ENCODE results near the gene FHIP1B. TPM values are rescaled to one million over a fixed set of nuclear protein-coding genes. Genes with fewer than 3 reads are reported as not detected.

The FHIP1B gene
- total RNA-seq = 10 to 100 TPM; 19.2 to 43.2 (median 31.3) TPM

- no peak for TF ChIP-seq CTCF (IDR thresholded peaks at IDR 0.05; ENCODE audit: low read depth)
Observed at GRCh38 chr11:6234387-6235107, at the start of gene FHIP1B. FHIP1B (minus strand) TSS chr11:6234636; CDS start chr11:6224516, 10,120 bp downstream.

- TF ChIP-seq CTCF (IDR thresholded peaks at IDR 0.05; ENCODE audit: low read depth) = no peak
Observed at GRCh38 chr11:6283453-6284023, 49.1 kb upstream of the FHIP1B start.

- TF ChIP-seq CTCF (IDR thresholded peaks at IDR 0.05; ENCODE audit: low read depth) = no peak
Observed at GRCh38 chr11:6273188-6273587, 38.8 kb upstream of the FHIP1B start.

- no peak for TF ChIP-seq CTCF (IDR thresholded peaks at IDR 0.05; ENCODE audit: low read depth)
Observed at GRCh38 chr11:6271598-6271997, 37.2 kb upstream of the FHIP1B start.

- TF ChIP-seq CTCF (IDR thresholded peaks at IDR 0.05; ENCODE audit: low read depth) = no peak
Observed at GRCh38 chr11:6270584-6271246, 36.3 kb upstream of the FHIP1B start.

- TF ChIP-seq CTCF (IDR thresholded peaks at IDR 0.05; ENCODE audit: low read depth) = no peak
Observed at GRCh38 chr11:6269994-6270393, 35.6 kb upstream of the FHIP1B start.

GRCh38 chr11:6268820-6269219, 34.4 kb upstream of the FHIP1B start:
- no peak for TF ChIP-seq CTCF (IDR thresholded peaks at IDR 0.05; ENCODE audit: low read depth)
